Measurements from ENCODE around the gene HMGN4. TPM values are rescaled to one million over a fixed set of nuclear protein-coding genes. Genes with fewer than 3 reads are reported as not detected.
A peak's percentile ranks its signal among the peaks of the same experiment; 100 is the strongest.

Gene HMGN4
- total and polyA plus RNA-seq, 9 of the 15 experiments (the other 6 are each of a cell fraction or from before 2014, with no cell fraction given) = 35.4 to 134 (median 94.1) TPM

GRCh38 chr6:26520237-26520849 lies 17.8 kb upstream of the HMGN4 start (continued):
- TF ChIP-seq TBP (optimal IDR thresholded peaks at IDR 0.05; ENCODE audit: low read depth, low read length) (no peak), ZNF282 (CRISPR knock-in tag; IDR thresholded peaks at IDR 0.05) (no peak), POLR3G (IDR thresholded peaks at IDR 0.05; ENCODE audit: extremely low read depth, insufficient read length, insufficient replicate concordance) (no peak), PHB2 (IDR thresholded peaks at IDR 0.05; ENCODE audit: low read depth) (peak; percentile 7; the same call in 1 of the 2 replicates), NEUROD1 (IDR thresholded peaks at IDR 0.05; ENCODE audit: borderline replicate concordance, low read depth, low read length, partially characterized antibody) (peak; percentile 49), DDX20 (tag; IDR thresholded peaks at IDR 0.05; ENCODE audit: low read depth) (peak; percentile 73; the same call in 1 of the 2 replicates), ELK1 (CRISPR knock-in tag; IDR thresholded peaks at IDR 0.05) (no peak), NFE2L1 (tag; IDR thresholded peaks at IDR 0.05; ENCODE audit: borderline replicate concordance, low read depth) (peak; percentile 35; the same call in 1 of the 2 replicates), HNRNPUL1 (IDR thresholded peaks at IDR 0.05; ENCODE audit: low read length) (no peak), NUFIP1 (IDR thresholded peaks at IDR 0.05; ENCODE audit: partially characterized antibody) (peak; percentile 89), SNRNP70 (optimal IDR thresholded peaks at IDR 0.05; ENCODE audit: low read depth, low read length) (no peak), PKNOX1 (IDR thresholded peaks at IDR 0.05) (0 out of 2 replicates have a peak, but pooled peaks have one; percentile 18), CREB3L1 (IDR thresholded peaks at IDR 0.05; ENCODE audit: borderline replicate concordance, low read depth) (peak; percentile 65; the same call in 1 of the 2 replicates), ZBTB9 (CRISPR knock-in tag; IDR thresholded peaks at IDR 0.05) (peak; percentile 94), ZNF449 (CRISPR knock-in tag; IDR thresholded peaks at IDR 0.05) (peak; percentile 94), PTTG1 (tag; IDR thresholded peaks at IDR 0.05; ENCODE audit: low read depth) (peak; percentile 70; the same call in 1 of the 2 replicates), CREB3 (tag; conservative IDR thresholded peaks at IDR 0.05; ENCODE audit: low read depth) (peak; percentile 94; the same call in 1 of the 2 replicates), HNRNPLL (IDR thresholded peaks at IDR 0.05; ENCODE audit: low read depth, low read length, poor library complexity, severe bottlenecking) (peak; percentile 78), SMAD3 (CRISPR knock-in tag; conservative IDR thresholded peaks at IDR 0.05) (peak; percentile 92)

Data from K562 (cell line).